WTC11 (cell line): ENCODE results near the gene CD300A. TPM values are rescaled to one million over a fixed set of nuclear protein-coding genes. Genes with fewer than 3 reads are reported as not detected.

ENCODE experiments used
- ATAC-seq: fragments of 200-7000 bp; cut with Tn5 transposase; 2 replicates; pipeline ENCODE4 v1.10.0; 2021; ENCODE audit warnings: mild to moderate bottlenecking, moderate library complexity
- CTCF ChIA-PET: fragments of 300-600 bp; sonication (Branson Sonifier 250); formaldehyde crosslinking; loops from one replicate; lab custom pipeline; 2021; ENCODE audit warnings: antibody characterized with exemption; lab: Charles Lee
- POLR2A ChIA-PET: fragments of 350-600 bp; sonication (Branson Sonifier 250); formaldehyde crosslinking; loops from one replicate; lab custom pipeline; 2021; ENCODE audit warnings: antibody characterized with exemption; lab: Charles Lee
- DNase-seq: peaks from one replicate; pipeline ENCODE4 v3.0.0; 2021; ENCODE audit warnings: low spot score
- H3K27ac Mint-ChIP-seq: 2 replicates; pipeline ENCODE4 v1.8.0; 2021; ENCODE audit warnings: mixed read lengths
- H3K27me3 Mint-ChIP-seq: 2 replicates; pipeline ENCODE4 v1.8.0; 2021; ENCODE audit warnings: low read depth, mild to moderate bottlenecking, moderate library complexity, mixed read lengths
- H3K36me3 Mint-ChIP-seq: 2 replicates; pipeline ENCODE4 v1.8.0; 2021; ENCODE audit warnings: mixed read lengths
- H3K4me1 Mint-ChIP-seq: 2 replicates; pipeline ENCODE4 v1.8.0; 2022; ENCODE audit warnings: mixed read lengths
- H3K4me3 Mint-ChIP-seq: 2 replicates; pipeline ENCODE4 v1.8.0; 2021; ENCODE audit warnings: mild to moderate bottlenecking, moderate library complexity, mixed read lengths
- H3K9me3 Mint-ChIP-seq: 2 replicates; pipeline ENCODE4 v1.8.0; 2021; ENCODE audit warnings: mixed read lengths
- ATF1 ChIP-seq: sonication (generic); formaldehyde crosslinking; IDR thresholded peaks from 2 replicates; pipeline ENCODE4 v1.8.1; 2023; ENCODE audit warnings: mild to moderate bottlenecking, moderate library complexity, missing genetic modification reagents
- ETV6 ChIP-seq: sonication (generic); formaldehyde crosslinking; IDR thresholded peaks from 2 replicates; pipeline ENCODE4 v1.8.1; 2022; ENCODE audit warnings: mild to moderate bottlenecking, missing genetic modification reagents
- FOXK1 ChIP-seq: sonication (generic); formaldehyde crosslinking; IDR thresholded peaks from 2 replicates; pipeline ENCODE4 v1.8.0; 2022; ENCODE audit warnings: mild to moderate bottlenecking, moderate library complexity, missing genetic modification reagents
- GABPB1 ChIP-seq: sonication (generic); formaldehyde crosslinking; IDR thresholded peaks from 2 replicates; pipeline ENCODE4 v1.8.1; 2023; ENCODE audit warnings: mild to moderate bottlenecking, missing genetic modification reagents
- GTF2I ChIP-seq: fragments of 250-450 bp; sonication (Bioruptor Pico); conservative IDR thresholded peaks from 2 replicates; pipeline ENCODE4 v1.4.0; 2021; ENCODE audit warnings: mild to moderate bottlenecking
- MXD4 ChIP-seq: fragments of 250-450 bp; sonication (Bioruptor Pico); IDR thresholded peaks from 2 replicates; pipeline ENCODE4 v1.8.0; 2021; ENCODE audit warnings: mild to moderate bottlenecking, moderate library complexity, borderline replicate concordance
- PRRX2 ChIP-seq: fragments of 250-450 bp; sonication (Bioruptor Pico); IDR thresholded peaks from 2 replicates; pipeline ENCODE4 v1.8.0; 2021; ENCODE audit warnings: mild to moderate bottlenecking
- SMAD3 ChIP-seq: sonication (generic); formaldehyde crosslinking; IDR thresholded peaks from 2 replicates; pipeline ENCODE4 v1.8.0; 2022; ENCODE audit warnings: missing genetic modification reagents, mild to moderate bottlenecking, borderline replicate concordance
- TEAD1 ChIP-seq: sonication (generic); formaldehyde crosslinking; IDR thresholded peaks from 2 replicates; pipeline ENCODE4 v1.8.0; 2022; ENCODE audit warnings: mild to moderate bottlenecking, missing genetic modification reagents
- ZBTB21 ChIP-seq: sonication (generic); formaldehyde crosslinking; IDR thresholded peaks from 2 replicates; pipeline ENCODE4 v1.8.1; 2023; ENCODE audit warnings: mild to moderate bottlenecking, missing genetic modification reagents, borderline replicate concordance
- ZNF219 ChIP-seq: sonication (generic); formaldehyde crosslinking; IDR thresholded peaks from 2 replicates; pipeline ENCODE4 v1.8.0; 2023; ENCODE audit warnings: missing genetic modification reagents, mild to moderate bottlenecking, borderline replicate concordance
- ZNF317 ChIP-seq: sonication (generic); formaldehyde crosslinking; IDR thresholded peaks from 2 replicates; pipeline ENCODE4 v1.8.1; 2023; ENCODE audit warnings: low read depth, mild to moderate bottlenecking, moderate library complexity, missing genetic modification reagents, borderline replicate concordance
- total RNA-seq: library from RNA; stranded (reverse); gene quantifications from 3 replicates; pipeline ENCODE4 v1.2.3, GENCODE V29; 2021
- TF ChIP-seq, protein P1 (sequence below): sonication (generic); formaldehyde crosslinking; conservative IDR thresholded peaks from 2 replicates; pipeline ENCODE4 v1.8.1; 2023; ENCODE audit warnings: mild to moderate bottlenecking, low read depth, missing genetic modification reagents, moderate library complexity
- TF ChIP-seq, protein P2 (sequence below): fragments of 250-450 bp; sonication (Bioruptor Pico); IDR thresholded peaks from 2 replicates; pipeline ENCODE4 v1.9.0; 2021; ENCODE audit warnings: mild to moderate bottlenecking, borderline replicate concordance
- TF ChIP-seq, protein P3 (sequence below): sonication (generic); formaldehyde crosslinking; IDR thresholded peaks from 2 replicates; pipeline ENCODE4 v1.8.1; 2022; ENCODE audit warnings: low read depth, mild to moderate bottlenecking, moderate library complexity, missing genetic modification reagents, borderline replicate concordance
- TF ChIP-seq, protein P4 (sequence below): sonication (generic); formaldehyde crosslinking; IDR thresholded peaks from 2 replicates; pipeline ENCODE4 v1.8.0; 2022; ENCODE audit warnings: mild to moderate bottlenecking, missing genetic modification reagents
- TF ChIP-seq, protein P5 (sequence below): fragments of 250-450 bp; sonication (Bioruptor Pico); IDR thresholded peaks from 2 replicates; pipeline ENCODE4 v1.9.0; 2021; ENCODE audit warnings: mild to moderate bottlenecking

Gene CD300A
- total RNA-seq, 1 experiment from 2014 or later: 1.1 TPM

DNA sequence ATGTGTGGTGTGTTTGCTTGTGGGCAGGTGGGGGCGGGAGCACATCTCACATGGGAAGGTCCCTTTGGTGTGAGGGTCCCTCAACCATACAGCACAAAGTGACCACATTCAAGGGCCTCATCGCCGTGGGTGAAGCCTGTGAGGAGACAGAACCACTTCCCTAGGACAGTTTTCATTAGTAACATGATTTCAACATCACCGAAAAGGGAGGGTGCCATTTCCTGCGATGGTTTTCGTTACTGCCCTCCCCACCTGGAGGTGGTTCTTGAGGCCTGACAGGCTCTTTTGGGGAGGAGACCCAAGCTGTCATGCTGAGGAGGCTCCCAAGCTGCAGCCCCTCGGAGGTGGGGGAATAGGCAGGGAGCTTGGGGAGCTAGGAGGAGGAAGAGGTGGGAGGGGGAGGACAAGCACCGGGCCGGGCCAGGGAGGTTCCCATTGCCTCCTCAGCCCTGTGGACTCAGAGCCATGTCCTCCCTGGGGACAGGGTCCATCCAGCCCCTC lies 55.3 kb downstream of the CD300A start:
- ChIA-PET CTCF (no interaction called here), POLR2A (no interaction called here)
- Mint-ChIP-seq H3K27ac (no peak overlapping the region), H3K9me3 (peaks cover 42% of the 10 kb centered on the region), H3K36me3 (no peaks in the 10 kb centered on the region; the same call in 1 of the 2 replicates), H3K4me1 (no peaks in the 10 kb centered on the region), H3K27me3 (peaks cover 14% of the 10 kb centered on the region), H3K4me3 (no peak overlapping the region)
- ATAC-seq (no peak), DNase-seq (no peak)
- no peak for TF ChIP-seq PRRX2
- no peak for TF ChIP-seq SMAD3 (CRISPR knock-in tag)
- no peak for TF ChIP-seq ZBTB21
- TF ChIP-seq, protein P1, sequence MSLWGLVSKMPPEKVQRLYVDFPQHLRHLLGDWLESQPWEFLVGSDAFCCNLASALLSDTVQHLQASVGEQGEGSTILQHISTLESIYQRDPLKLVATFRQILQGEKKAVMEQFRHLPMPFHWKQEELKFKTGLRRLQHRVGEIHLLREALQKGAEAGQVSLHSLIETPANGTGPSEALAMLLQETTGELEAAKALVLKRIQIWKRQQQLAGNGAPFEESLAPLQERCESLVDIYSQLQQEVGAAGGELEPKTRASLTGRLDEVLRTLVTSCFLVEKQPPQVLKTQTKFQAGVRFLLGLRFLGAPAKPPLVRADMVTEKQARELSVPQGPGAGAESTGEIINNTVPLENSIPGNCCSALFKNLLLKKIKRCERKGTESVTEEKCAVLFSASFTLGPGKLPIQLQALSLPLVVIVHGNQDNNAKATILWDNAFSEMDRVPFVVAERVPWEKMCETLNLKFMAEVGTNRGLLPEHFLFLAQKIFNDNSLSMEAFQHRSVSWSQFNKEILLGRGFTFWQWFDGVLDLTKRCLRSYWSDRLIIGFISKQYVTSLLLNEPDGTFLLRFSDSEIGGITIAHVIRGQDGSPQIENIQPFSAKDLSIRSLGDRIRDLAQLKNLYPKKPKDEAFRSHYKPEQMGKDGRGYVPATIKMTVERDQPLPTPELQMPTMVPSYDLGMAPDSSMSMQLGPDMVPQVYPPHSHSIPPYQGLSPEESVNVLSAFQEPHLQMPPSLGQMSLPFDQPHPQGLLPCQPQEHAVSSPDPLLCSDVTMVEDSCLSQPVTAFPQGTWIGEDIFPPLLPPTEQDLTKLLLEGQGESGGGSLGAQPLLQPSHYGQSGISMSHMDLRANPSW (CRISPR knock-in tag): no peak
- no peak for TF ChIP-seq FOXK1 (CRISPR knock-in tag)
- no peak for TF ChIP-seq TEAD1 (CRISPR knock-in tag)

DNA sequence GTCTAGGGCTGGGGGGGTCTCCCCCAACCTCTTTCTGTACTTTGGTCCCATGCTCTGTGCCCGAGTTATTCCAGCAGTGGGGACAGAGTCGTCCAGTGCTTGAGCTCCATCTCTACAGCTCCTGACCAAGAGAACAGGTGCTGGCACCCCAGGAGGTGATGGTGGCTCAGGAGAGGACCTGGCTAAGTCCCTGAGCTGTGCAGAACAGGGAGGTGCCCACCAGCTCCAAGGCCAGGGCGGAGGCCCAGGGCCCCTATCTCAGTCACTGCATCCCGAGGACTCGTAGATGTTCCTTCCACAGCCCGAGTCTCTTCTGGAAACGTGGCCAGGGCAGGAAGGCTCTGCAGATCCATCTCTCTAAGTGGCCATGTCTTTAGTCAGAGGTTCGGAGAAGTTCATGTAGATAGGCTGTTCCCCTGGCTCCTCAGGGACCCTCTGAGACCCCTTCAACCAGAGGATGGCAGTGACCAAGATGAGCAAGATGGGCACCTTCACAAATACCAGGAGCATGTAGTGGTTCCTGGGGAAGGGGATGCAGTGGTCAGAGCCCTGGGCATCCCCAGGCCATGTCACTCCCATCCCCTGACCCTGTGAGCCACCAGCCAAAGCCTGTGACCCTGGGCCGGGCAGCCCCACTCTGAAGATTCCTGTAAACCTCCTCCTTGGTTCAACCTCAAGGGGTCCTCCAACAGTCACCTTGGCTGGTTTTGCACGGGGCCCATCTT lies 56.1 kb downstream of the CD300A start:
- TF ChIP-seq, protein P2, sequence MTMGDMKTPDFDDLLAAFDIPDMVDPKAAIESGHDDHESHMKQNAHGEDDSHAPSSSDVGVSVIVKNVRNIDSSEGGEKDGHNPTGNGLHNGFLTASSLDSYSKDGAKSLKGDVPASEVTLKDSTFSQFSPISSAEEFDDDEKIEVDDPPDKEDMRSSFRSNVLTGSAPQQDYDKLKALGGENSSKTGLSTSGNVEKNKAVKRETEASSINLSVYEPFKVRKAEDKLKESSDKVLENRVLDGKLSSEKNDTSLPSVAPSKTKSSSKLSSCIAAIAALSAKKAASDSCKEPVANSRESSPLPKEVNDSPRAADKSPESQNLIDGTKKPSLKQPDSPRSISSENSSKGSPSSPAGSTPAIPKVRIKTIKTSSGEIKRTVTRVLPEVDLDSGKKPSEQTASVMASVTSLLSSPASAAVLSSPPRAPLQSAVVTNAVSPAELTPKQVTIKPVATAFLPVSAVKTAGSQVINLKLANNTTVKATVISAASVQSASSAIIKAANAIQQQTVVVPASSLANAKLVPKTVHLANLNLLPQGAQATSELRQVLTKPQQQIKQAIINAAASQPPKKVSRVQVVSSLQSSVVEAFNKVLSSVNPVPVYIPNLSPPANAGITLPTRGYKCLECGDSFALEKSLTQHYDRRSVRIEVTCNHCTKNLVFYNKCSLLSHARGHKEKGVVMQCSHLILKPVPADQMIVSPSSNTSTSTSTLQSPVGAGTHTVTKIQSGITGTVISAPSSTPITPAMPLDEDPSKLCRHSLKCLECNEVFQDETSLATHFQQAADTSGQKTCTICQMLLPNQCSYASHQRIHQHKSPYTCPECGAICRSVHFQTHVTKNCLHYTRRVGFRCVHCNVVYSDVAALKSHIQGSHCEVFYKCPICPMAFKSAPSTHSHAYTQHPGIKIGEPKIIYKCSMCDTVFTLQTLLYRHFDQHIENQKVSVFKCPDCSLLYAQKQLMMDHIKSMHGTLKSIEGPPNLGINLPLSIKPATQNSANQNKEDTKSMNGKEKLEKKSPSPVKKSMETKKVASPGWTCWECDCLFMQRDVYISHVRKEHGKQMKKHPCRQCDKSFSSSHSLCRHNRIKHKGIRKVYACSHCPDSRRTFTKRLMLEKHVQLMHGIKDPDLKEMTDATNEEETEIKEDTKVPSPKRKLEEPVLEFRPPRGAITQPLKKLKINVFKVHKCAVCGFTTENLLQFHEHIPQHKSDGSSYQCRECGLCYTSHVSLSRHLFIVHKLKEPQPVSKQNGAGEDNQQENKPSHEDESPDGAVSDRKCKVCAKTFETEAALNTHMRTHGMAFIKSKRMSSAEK (CRISPR knock-in tag): no peak
- Mint-ChIP-seq H3K4me3 (no peak overlapping the region), H3K27me3 (peaks cover 20% of the 10 kb centered on the region), H3K27ac (no peak overlapping the region), H3K36me3 (no peaks in the 10 kb centered on the region; the same call in 1 of the 2 replicates), H3K4me1 (no peaks in the 10 kb centered on the region), H3K9me3 (peaks cover 35% of the 10 kb centered on the region)
- DNase-seq (no peak), ATAC-seq (no peak)
- ChIA-PET CTCF (interaction anchor here (1.0 kb wide), 1 partner anchor 43 kb away, joined by 3 read pairs; no protein-coding TSS in a partner anchor), POLR2A (no interaction called here)

DNA sequence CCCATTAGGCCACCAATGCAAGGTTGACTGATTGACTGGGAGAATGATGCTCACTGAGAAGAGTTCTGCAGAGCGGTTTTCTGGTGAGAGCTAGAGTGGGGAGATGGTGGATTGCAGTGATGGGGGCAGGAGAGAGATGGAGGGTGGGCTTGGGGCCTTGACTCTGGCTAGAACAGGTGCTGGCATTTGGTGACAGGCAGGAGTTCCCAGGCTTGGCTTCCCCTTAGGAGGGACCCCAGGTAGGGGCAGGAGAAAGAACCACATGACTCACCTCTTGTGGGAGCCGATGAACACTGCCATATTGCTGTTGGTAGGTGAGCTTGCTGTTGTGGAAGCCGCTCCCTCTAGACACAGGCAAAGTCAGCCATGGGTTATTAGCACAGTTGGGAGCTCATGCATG lies 56.9 kb downstream of the CD300A start:
- TF ChIP-seq, protein P3, sequence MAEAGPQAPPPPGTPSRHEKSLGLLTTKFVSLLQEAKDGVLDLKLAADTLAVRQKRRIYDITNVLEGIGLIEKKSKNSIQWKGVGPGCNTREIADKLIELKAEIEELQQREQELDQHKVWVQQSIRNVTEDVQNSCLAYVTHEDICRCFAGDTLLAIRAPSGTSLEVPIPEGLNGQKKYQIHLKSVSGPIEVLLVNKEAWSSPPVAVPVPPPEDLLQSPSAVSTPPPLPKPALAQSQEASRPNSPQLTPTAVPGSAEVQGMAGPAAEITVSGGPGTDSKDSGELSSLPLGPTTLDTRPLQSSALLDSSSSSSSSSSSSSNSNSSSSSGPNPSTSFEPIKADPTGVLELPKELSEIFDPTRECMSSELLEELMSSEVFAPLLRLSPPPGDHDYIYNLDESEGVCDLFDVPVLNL (CRISPR knock-in tag): no peak
- TF ChIP-seq, protein P4, sequence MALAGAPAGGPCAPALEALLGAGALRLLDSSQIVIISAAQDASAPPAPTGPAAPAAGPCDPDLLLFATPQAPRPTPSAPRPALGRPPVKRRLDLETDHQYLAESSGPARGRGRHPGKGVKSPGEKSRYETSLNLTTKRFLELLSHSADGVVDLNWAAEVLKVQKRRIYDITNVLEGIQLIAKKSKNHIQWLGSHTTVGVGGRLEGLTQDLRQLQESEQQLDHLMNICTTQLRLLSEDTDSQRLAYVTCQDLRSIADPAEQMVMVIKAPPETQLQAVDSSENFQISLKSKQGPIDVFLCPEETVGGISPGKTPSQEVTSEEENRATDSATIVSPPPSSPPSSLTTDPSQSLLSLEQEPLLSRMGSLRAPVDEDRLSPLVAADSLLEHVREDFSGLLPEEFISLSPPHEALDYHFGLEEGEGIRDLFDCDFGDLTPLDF (CRISPR knock-in tag): no peak
- TF ChIP-seq MXD4 (CRISPR knock-in tag) (no peak), ZNF219 (CRISPR knock-in tag) (no peak), GABPB1 (no peak), GTF2I (CRISPR knock-in tag) (no peak), ATF1 (CRISPR knock-in tag) (no peak), ETV6 (CRISPR knock-in tag) (no peak), ZNF317 (no peak)
- TF ChIP-seq, protein P5, sequence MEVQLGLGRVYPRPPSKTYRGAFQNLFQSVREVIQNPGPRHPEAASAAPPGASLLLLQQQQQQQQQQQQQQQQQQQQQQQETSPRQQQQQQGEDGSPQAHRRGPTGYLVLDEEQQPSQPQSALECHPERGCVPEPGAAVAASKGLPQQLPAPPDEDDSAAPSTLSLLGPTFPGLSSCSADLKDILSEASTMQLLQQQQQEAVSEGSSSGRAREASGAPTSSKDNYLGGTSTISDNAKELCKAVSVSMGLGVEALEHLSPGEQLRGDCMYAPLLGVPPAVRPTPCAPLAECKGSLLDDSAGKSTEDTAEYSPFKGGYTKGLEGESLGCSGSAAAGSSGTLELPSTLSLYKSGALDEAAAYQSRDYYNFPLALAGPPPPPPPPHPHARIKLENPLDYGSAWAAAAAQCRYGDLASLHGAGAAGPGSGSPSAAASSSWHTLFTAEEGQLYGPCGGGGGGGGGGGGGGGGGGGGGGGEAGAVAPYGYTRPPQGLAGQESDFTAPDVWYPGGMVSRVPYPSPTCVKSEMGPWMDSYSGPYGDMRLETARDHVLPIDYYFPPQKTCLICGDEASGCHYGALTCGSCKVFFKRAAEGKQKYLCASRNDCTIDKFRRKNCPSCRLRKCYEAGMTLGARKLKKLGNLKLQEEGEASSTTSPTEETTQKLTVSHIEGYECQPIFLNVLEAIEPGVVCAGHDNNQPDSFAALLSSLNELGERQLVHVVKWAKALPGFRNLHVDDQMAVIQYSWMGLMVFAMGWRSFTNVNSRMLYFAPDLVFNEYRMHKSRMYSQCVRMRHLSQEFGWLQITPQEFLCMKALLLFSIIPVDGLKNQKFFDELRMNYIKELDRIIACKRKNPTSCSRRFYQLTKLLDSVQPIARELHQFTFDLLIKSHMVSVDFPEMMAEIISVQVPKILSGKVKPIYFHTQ (CRISPR knock-in tag): no peak
- Mint-ChIP-seq H3K27ac (no peak overlapping the region), H3K9me3 (peaks cover 28% of the 10 kb centered on the region), H3K36me3 (no peaks in the 10 kb centered on the region; the same call in 1 of the 2 replicates), H3K4me3 (no peak overlapping the region), H3K27me3 (peaks cover 20% of the 10 kb centered on the region), H3K4me1 (no peaks in the 10 kb centered on the region)
- CTCF ChIA-PET: interaction anchor here (1.0 kb wide), 1 partner anchor 43 kb away, joined by 3 read pairs; no protein-coding TSS in a partner anchor
- DNase-seq: no peak
- POLR2A ChIA-PET: no interaction called here
- no peak for ATAC-seq
